Osteoblast (primary cell): ENCODE results near the gene RNPC3. TPM values are rescaled to one million over a fixed set of nuclear protein-coding genes. Genes with fewer than 3 reads are reported as not detected.
"Not testable (repeated sequence)": the region's sequence is repeated elsewhere in the genome, so short reads cannot be mapped to it uniquely, and the experiment has no call there.

Experiments
- DNase-seq: peaks from one replicate; pipeline ENCODE4 v3.0.0; 2011; ENCODE audit warnings: low spot score, mixed read lengths; ENCODE audit not compliant: insufficient read length; ENCODE audit errors: missing footprints
- H2AFZ ChIP-seq: 2 replicates; pipeline ENCODE4 v1.6.0; 2011; ENCODE audit warnings: mild to moderate bottlenecking, low read length
- H3K27ac ChIP-seq: 2 replicates; pipeline ENCODE4 v1.5.1; 2011; ENCODE audit warnings: mild to moderate bottlenecking, low read depth, low read length, moderate library complexity
- H3K27me3 ChIP-seq: 2 replicates; pipeline ENCODE4 v1.6.0; 2012; ENCODE audit warnings: mild to moderate bottlenecking, control low read depth, inconsistent platforms, low read length, moderate library complexity; ENCODE audit not compliant: insufficient read depth
- H3K36me3 ChIP-seq: 2 replicates; pipeline ENCODE4 v1.5.1; 2011; ENCODE audit warnings: mild to moderate bottlenecking, low read length, control low read depth, moderate library complexity; ENCODE audit not compliant: insufficient read depth
- H3K4me1 ChIP-seq: 2 replicates; pipeline ENCODE4 v1.5.1; 2011; ENCODE audit warnings: mild to moderate bottlenecking, low read length, control low read depth, moderate library complexity; ENCODE audit not compliant: insufficient read depth
- H3K4me2 ChIP-seq: 2 replicates; pipeline ENCODE4 v1.6.0; 2011; ENCODE audit warnings: mild to moderate bottlenecking, low read length; ENCODE audit not compliant: insufficient read depth
- H3K4me3 ChIP-seq: fragments of 200-600 bp; sonication (generic); 3 replicates; pipeline ENCODE4 v1.5.1; 2012; ENCODE audit warnings: mild to moderate bottlenecking, low read length, inconsistent platforms; ENCODE audit not compliant: insufficient read depth
- H3K79me2 ChIP-seq: 2 replicates; pipeline ENCODE4 v1.6.0; 2012; ENCODE audit warnings: mild to moderate bottlenecking, low read length, control low read depth, inconsistent platforms; ENCODE audit not compliant: insufficient read depth
- H3K9me3 ChIP-seq: 2 replicates; pipeline ENCODE4 v1.5.1; 2011; ENCODE audit warnings: low read depth, low read length, control low read depth
- H4K20me1 ChIP-seq: 2 replicates; pipeline ENCODE4 v1.6.0; 2012; ENCODE audit warnings: mild to moderate bottlenecking, low read length, control low read depth; ENCODE audit not compliant: insufficient read depth
- total RNA-seq: library from RNA; depleted of rRNA; stranded (reverse); fragments of >200 nt; gene quantifications from 2 replicates; pipeline ENCODE4 v1.2.3, GENCODE V29; 2012
- TF ChIP-seq, protein P1 (sequence below): IDR thresholded peaks from 2 replicates; pipeline ENCODE4 v1.5.1; 2011; ENCODE audit warnings: mild to moderate bottlenecking, low read depth, low read length, moderate library complexity; ENCODE audit errors: extremely low read depth

Gene RNPC3
- total RNA-seq, 1 donor: 18.5 TPM

DNA sequence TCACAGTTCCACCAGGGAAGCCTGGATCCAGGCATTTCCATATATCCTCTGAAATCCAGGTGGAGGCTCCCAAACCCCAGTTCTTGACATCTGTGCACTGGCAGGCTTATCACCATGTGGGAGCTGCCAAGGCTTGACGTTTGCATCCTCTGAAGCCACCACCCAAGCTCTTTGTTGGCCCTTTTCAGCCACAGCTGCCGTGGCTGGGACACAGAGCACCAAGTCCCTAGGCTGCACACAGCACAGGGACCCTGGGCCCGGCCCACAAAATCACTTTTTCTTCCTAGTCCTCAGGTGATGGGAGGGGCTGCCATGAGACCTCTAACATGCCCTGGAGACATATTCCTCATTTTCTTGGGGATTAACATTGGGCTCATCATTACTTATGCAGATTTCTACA, 22.3 kb downstream of the RNPC3 start:
- Histone ChIP-seq H3K9me3 (no peaks in the 10 kb centered on the region), H3K79me2 (no peaks in the 10 kb centered on the region), H3K4me3 (no peak overlapping the region), H3K4me1 (no peaks in the 10 kb centered on the region), H4K20me1 (no peaks in the 10 kb centered on the region), H3K36me3 (peaks cover 56% of the 10 kb centered on the region), H3K27ac (no peak overlapping the region), H3K27me3 (no peaks in the 10 kb centered on the region), H2AFZ (no peak overlapping the region), H3K4me2 (no peak overlapping the region)
- TF ChIP-seq, protein P1, sequence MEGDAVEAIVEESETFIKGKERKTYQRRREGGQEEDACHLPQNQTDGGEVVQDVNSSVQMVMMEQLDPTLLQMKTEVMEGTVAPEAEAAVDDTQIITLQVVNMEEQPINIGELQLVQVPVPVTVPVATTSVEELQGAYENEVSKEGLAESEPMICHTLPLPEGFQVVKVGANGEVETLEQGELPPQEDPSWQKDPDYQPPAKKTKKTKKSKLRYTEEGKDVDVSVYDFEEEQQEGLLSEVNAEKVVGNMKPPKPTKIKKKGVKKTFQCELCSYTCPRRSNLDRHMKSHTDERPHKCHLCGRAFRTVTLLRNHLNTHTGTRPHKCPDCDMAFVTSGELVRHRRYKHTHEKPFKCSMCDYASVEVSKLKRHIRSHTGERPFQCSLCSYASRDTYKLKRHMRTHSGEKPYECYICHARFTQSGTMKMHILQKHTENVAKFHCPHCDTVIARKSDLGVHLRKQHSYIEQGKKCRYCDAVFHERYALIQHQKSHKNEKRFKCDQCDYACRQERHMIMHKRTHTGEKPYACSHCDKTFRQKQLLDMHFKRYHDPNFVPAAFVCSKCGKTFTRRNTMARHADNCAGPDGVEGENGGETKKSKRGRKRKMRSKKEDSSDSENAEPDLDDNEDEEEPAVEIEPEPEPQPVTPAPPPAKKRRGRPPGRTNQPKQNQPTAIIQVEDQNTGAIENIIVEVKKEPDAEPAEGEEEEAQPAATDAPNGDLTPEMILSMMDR: no peak
- no peak for DNase-seq

DNA sequence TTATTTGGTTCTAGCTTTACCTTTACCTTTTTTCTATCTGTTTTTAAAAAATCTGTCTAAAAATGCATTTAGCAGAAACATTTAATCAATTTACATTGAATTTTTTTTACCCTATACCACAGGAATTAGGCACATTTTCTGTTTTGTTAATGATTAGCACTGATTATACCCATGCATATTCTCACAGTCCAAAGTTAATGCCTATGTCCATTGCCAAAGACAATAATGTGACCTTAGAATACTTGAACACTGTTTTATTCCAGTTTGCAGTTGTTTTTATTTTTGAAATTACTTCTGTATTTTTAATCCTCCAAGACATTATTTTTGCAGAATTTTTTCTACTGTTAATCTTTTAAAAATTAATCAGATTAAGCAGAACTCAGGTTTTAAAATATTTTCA, 34.9 kb downstream of the RNPC3 start:
- H4K20me1 ChIP-seq: no peaks in the 10 kb centered on the region
- no peaks in the 10 kb centered on the region for H3K4me1 ChIP-seq
- H2AFZ ChIP-seq: no peak overlapping the region
- no peak overlapping the region for H3K27ac ChIP-seq
- H3K27me3 ChIP-seq: no peaks in the 10 kb centered on the region
- H3K36me3 ChIP-seq: peaks cover 2% of the 10 kb centered on the region
- TF ChIP-seq, protein P1: no peak
- no peaks in the 10 kb centered on the region for H3K9me3 ChIP-seq
- peak; percentile 4 for DNase-seq
- no peaks in the 10 kb centered on the region for H3K79me2 ChIP-seq
- no peak overlapping the region for H3K4me3 ChIP-seq
- no peak overlapping the region for H3K4me2 ChIP-seq

DNA sequence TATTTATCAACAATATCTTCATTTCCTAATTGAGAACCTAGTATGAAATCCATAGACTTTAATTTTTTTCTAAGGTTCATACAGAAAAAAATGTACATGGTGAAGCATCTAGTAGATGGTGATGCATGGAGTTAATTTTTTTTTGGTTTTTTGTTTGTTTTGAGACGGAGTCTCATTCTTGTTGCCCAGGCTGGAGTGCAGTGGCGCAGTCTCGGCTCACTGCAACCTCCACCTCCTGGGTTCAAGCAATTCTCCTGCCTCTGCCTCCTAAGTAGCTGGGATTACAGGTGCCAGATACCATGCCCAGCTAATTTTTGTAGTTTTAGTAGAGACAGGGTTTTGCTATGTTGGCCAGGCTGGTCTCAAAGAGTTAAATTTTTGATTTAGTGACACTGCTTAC, 35.6 kb downstream of the RNPC3 start:
- not testable (repeated sequence) for H3K4me1 ChIP-seq

DNA sequence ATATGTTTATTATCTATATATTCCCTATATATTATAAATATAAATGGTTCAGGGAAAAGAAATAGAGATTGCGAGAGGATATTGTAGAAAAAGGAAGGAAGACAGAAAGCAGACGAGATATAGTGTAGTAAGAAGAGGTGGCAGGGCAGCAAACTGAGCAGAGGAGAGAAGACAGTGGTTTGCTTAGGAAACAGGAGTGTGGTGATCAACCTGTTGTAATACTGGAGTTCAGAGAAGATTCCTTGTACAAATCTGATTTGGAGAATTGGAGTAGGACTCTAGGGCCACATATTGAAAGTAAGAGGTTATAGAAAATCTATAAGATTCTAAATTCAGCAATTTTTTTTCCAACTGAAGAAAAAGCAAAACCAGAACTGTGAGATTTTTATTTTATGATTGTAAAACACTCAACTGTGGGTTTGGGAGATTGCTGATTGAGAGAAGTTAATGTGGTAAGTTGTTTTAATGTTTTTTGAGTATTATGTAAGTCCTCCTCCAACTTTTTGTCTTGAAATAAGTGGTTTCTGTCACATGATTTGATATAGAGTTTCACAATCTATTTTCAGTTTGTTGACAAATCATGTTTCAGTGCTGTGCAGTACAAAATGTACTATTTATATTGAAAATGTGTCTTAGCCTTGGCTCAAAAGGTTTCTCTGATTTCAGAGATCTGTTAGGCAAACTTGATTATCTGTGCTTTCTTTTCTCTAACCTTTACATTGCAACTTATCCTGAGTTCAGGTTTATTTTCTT, 36.3 kb downstream of the RNPC3 start:
- peak; percentile 45 for DNase-seq
- Histone ChIP-seq H3K79me2 (no peaks in the 10 kb centered on the region), H3K4me2 (no peak overlapping the region), H3K4me1 (no peaks in the 10 kb centered on the region), H2AFZ (no peak overlapping the region), H3K4me3 (no peak overlapping the region), H3K27me3 (no peaks in the 10 kb centered on the region), H3K36me3 (peaks cover 2% of the 10 kb centered on the region), H3K9me3 (no peaks in the 10 kb centered on the region), H3K27ac (no peak overlapping the region), H4K20me1 (no peaks in the 10 kb centered on the region)
- TF ChIP-seq, protein P1: no peak

More for the DNA sequence above, 35.6 kb downstream of the RNPC3 start:
- not testable (repeated sequence) for H3K27ac ChIP-seq, H3K79me2 ChIP-seq, H3K27me3 ChIP-seq, H3K36me3 ChIP-seq, H4K20me1 ChIP-seq, DNase-seq, H3K9me3 ChIP-seq, H3K4me3 ChIP-seq, H3K4me2 ChIP-seq, H2AFZ ChIP-seq
